Amniotic epithelial cell (primary cell): ENCODE results near the gene ROPN1B.

Experiments
- DNase-seq: peaks from one replicate; pipeline ENCODE4 v3.0.0-alpha.2; 2010; ENCODE audit warnings: low read depth

Gene ROPN1B

GRCh38 chr3:126005951-126006350 is 37.0 kb downstream of the ROPN1B start:
- peak; percentile 41 for DNase-seq

- DNase-seq = peak; percentile 10
Measured at GRCh38 chr3:126008219-126008618, 39.2 kb downstream of the ROPN1B start.

- no peak for DNase-seq
Measured at GRCh38 chr3:126009181-126009580, 40.2 kb downstream of the ROPN1B start.

GRCh38 chr3:126013751-126014156 is 44.8 kb downstream of the ROPN1B start:
- DNase-seq = no peak

- peak; percentile 49 for DNase-seq
Measured at GRCh38 chr3:126014252-126014651, 45.3 kb downstream of the ROPN1B start.

GRCh38 chr3:126015075-126015474 is 46.1 kb downstream of the ROPN1B start:
- DNase-seq = no peak

GRCh38 chr3:126016616-126017015 is 47.6 kb downstream of the ROPN1B start:
- DNase-seq = no peak

- no peak for DNase-seq
Measured at GRCh38 chr3:126017362-126017761, 48.4 kb downstream of the ROPN1B start.

- DNase-seq = no peak
Measured at GRCh38 chr3:126018545-126018944, 49.6 kb downstream of the ROPN1B start.

GRCh38 chr3:126018995-126019394 is 50.0 kb downstream of the ROPN1B start:
- no peak for DNase-seq

- DNase-seq = no peak
Measured at GRCh38 chr3:126019683-126020082, 50.7 kb downstream of the ROPN1B start.

GRCh38 chr3:126021224-126021623 is 52.2 kb downstream of the ROPN1B start:
- no peak for DNase-seq

- DNase-seq = no peak
Measured at GRCh38 chr3:126021702-126022101, 52.7 kb downstream of the ROPN1B start.

GRCh38 chr3:126022741-126023359 is 53.9 kb downstream of the ROPN1B start:
- DNase-seq = no peak

GRCh38 chr3:126023390-126023789 is 54.4 kb downstream of the ROPN1B start:
- DNase-seq = no peak

- DNase-seq = no peak
Measured at GRCh38 chr3:126024049-126024854, 55.3 kb downstream of the ROPN1B start.

- no peak for DNase-seq
Measured at GRCh38 chr3:126025116-126025729, 56.2 kb downstream of the ROPN1B start.

- DNase-seq = no peak
Measured at GRCh38 chr3:126025862-126026261, 56.9 kb downstream of the ROPN1B start.

- no peak for DNase-seq
Measured at GRCh38 chr3:126026277-126026751, 57.3 kb downstream of the ROPN1B start.

- DNase-seq = no peak
Measured at GRCh38 chr3:126026761-126027160, 57.8 kb downstream of the ROPN1B start.

GRCh38 chr3:126028096-126028495 is 59.1 kb downstream of the ROPN1B start:
- DNase-seq = no peak

GRCh38 chr3:126029241-126029640 is 60.3 kb downstream of the ROPN1B start:
- DNase-seq = no peak

- DNase-seq = no peak
Measured at GRCh38 chr3:126030455-126030854, 61.5 kb downstream of the ROPN1B start.
